Testis (tissue), 3 donors: ENCODE results near the gene SLC6A17. TPM values are rescaled to one million over a fixed set of nuclear protein-coding genes. Genes with fewer than 3 reads are reported as not detected.

ENCODE experiments used
- DNase-seq: peaks from one replicate; pipeline ENCODE4 v3.0.0-alpha.2; 2019
- H3K27ac ChIP-seq, 2 donors: fragments of 200-600 bp; sonication (generic); one replicate each; pipeline ENCODE4 v1.5.1; 2019
- H3K27me3 ChIP-seq: fragments of 200-600 bp; sonication (generic); one replicate; pipeline ENCODE4 v1.5.1; 2019
- H3K36me3 ChIP-seq: fragments of 200-600 bp; sonication (generic); one replicate; pipeline ENCODE4 v1.5.1; 2017; ENCODE audit warnings: low read depth; ENCODE audit errors: missing control alignments
- H3K4me1 ChIP-seq: fragments of 200-600 bp; sonication (generic); one replicate; pipeline ENCODE4 v1.5.1; 2019
- H3K4me3 ChIP-seq, 2 donors: fragments of 200-600 bp; sonication (generic); one replicate each; pipeline ENCODE4 v1.5.1; 2017 to 2019
- H3K9me3 ChIP-seq: fragments of 200-600 bp; sonication (generic); one replicate; pipeline ENCODE4 v1.5.1; 2017
- POLR2A ChIP-seq: fragments of 450-650 bp; IDR thresholded peaks from one replicate; pipeline ENCODE4 v1.6.1; 2017; ENCODE audit warnings: antibody characterized with exemption, mild to moderate bottlenecking, moderate library complexity
- WGBS, 2 donors: methylation state at CpG; one replicate each; pipeline ENCODE4 v1.1.5; 2018; 5-methylcytosine and 5-hydroxymethylcytosine counted together
- intact Hi-C: fragments of 100-400 bp; cut with DNase I; formaldehyde crosslinking; loops from one replicate; pipeline ENCODE4 v1.15.1; 2023; ENCODE audit warnings: low total_unique reads
- polyA plus RNA-seq: library from polyadenylated mRNA; stranded (reverse); fragments of 350-450 nt; fragmentation: Illumina TruSeq; extraction: RNeasy Lipid Tissue Mini Kit (QIAGEN cat#74804); gene quantifications from one replicate; pipeline ENCODE4 v1.2.3, GENCODE V29; 2014; ENCODE audit warnings: low read depth, low replicate concordance; ENCODE audit not compliant: insufficient read depth
- total RNA-seq, 2 donors: library from RNA; depleted of rRNA; stranded (reverse); fragments of >200 nt; gene quantifications; one replicate each; pipeline ENCODE4 v1.2.3, GENCODE V29; 2016
- TF ChIP-seq, protein P1 (sequence below), 3 experiments: fragments of 450-650 bp in 2 of 3; fragments of 200-600 bp in 1 of 3; sonication (generic) in 1 of 3; IDR thresholded peaks; one replicate each; pipeline ENCODE4 v1.5.1; 2016 to 2019; ENCODE audit warnings: antibody characterized with exemption in 3 of 3, mild to moderate bottlenecking in 2 of 3, moderate library complexity in 1 of 3

Gene SLC6A17
- total and polyA plus RNA-seq, 3 donors from 2014 or later: 3.6 to 5.3 (median 4.5) TPM

DNA sequence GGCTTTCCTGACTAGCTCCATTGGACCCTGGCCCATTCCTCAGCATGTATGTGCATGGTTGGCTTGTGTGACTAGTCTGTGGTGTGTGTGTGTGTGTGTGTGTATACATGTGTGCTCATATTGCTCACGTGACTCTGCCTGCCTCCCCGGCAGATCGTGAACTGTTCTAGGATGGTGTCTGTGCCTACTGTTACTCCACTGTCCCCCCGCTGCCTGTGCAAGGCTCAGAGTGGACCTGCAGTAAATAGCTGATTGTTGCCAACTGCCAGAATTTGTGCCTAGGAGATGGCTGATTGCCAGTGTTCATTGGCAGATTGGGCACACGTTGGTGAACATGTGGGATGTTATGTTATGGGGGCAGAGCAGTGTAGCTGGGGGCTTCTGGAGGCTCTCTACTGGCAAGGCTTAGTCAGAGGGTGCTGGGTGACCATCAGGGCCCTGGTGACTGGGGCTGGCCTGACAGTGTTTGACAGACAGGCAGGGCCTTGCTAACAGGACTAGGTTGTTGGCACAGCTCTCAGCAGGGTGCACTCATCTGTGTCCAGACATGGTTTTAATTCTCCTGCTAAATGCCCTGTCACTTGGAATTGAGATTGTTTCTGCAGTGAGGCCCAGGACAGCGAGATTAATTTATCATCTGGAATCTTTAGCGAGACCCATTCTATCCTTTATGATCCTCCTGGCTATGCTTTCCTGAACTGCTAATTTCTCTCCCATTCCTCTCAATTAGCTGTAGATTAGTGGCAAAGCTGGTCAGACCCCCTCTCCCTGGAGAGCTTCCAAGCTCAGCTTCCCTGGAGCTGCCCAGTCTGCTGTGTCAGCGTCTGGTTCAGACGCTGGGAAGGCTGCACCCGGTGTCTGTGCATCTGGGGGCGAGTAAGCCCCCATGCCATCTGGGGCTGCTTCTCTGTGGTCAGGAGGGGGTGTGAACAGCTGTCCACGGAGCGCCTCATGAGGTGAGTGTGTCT lies 20.8 kb downstream of the SLC6A17 start:
- Histone ChIP-seq H3K36me3 (no peaks in the 10 kb centered on the region), H3K27ac (no peak overlapping the region), H3K4me3 (no peak overlapping the region), H3K9me3 (no peaks in the 10 kb centered on the region), H3K4me1 (no peaks in the 10 kb centered on the region), H3K27me3 (no peaks in the 10 kb centered on the region)
- TF ChIP-seq POLR2A: no peak
- TF ChIP-seq, protein P1, sequence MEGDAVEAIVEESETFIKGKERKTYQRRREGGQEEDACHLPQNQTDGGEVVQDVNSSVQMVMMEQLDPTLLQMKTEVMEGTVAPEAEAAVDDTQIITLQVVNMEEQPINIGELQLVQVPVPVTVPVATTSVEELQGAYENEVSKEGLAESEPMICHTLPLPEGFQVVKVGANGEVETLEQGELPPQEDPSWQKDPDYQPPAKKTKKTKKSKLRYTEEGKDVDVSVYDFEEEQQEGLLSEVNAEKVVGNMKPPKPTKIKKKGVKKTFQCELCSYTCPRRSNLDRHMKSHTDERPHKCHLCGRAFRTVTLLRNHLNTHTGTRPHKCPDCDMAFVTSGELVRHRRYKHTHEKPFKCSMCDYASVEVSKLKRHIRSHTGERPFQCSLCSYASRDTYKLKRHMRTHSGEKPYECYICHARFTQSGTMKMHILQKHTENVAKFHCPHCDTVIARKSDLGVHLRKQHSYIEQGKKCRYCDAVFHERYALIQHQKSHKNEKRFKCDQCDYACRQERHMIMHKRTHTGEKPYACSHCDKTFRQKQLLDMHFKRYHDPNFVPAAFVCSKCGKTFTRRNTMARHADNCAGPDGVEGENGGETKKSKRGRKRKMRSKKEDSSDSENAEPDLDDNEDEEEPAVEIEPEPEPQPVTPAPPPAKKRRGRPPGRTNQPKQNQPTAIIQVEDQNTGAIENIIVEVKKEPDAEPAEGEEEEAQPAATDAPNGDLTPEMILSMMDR (IDR thresholded peaks at IDR 0.05): no peak
- DNase-seq: no peak
- WGBS, 2 donors: 65 to 70% methylated on average over 9 to 13 of the region's 13 CpGs
- intact Hi-C loops: no loop called here

DNA sequence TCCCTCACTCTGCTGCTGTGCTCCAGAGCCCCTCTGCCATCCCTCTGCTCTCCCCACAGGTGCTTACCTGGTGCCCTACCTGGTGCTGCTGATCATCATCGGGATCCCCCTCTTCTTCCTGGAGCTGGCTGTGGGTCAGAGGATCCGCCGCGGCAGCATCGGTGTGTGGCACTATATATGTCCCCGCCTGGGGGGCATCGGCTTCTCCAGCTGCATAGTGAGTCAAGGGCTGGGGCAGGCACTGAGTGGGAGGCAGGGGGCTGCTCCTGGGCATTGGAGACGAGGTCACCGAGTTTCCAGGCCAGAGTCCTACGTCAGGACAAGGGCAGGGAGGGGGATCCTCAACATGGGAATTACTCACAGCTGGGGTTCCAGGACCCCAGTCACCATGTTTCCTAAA lies 21.7 kb downstream of the SLC6A17 start:
- no peaks in the 10 kb centered on the region for H3K9me3 ChIP-seq
- 90% methylated on average over 10 of the region's 10 CpGs; no CpG with 5 or more reads in 1 of the 2 donors for WGBS, 2 donors
- no peaks in the 10 kb centered on the region for H3K36me3 ChIP-seq
- DNase-seq: no peak
- TF ChIP-seq, protein P1 (IDR thresholded peaks at IDR 0.05): no peak
- TF ChIP-seq POLR2A: no peak
- H3K27ac ChIP-seq: no peak overlapping the region
- intact Hi-C loops: no loop called here
- H3K4me1 ChIP-seq: no peaks in the 10 kb centered on the region
- no peaks in the 10 kb centered on the region for H3K27me3 ChIP-seq
- H3K4me3 ChIP-seq: no peak overlapping the region

DNA sequence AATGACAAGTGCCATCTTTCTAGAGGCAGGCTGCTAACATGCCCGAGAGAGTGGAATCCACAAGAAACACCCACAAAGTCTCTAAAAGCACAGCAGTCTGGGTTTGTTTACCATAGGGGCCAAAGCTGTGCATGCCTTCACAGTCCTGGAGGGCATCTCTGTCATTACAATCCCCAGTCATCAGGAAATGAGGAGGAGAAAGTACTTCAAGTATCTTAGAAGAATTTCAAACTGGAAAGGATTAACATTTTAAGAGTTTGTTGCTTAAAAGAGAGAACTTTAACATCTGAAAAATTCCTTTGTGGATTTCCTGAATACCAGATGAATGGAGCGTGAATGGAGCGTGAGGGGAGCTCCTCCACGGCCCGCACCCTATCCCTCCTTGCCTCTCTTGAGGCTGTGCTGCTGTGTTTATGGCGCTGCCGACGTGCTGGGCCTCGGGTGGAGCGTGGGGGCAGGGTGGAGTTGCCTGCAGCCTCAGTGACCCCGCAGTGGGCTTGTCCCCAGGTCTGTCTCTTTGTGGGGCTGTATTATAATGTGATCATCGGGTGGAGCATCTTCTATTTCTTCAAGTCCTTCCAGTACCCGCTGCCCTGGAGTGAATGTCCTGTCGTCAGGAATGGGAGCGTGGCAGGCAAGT lies 23.3 kb downstream of the SLC6A17 start:
- Histone ChIP-seq H3K27ac (no peak overlapping the region), H3K36me3 (no peaks in the 10 kb centered on the region), H3K4me3 (no peak overlapping the region), H3K27me3 (no peaks in the 10 kb centered on the region), H3K4me1 (no peaks in the 10 kb centered on the region), H3K9me3 (no peaks in the 10 kb centered on the region)
- intact Hi-C loops: no loop called here
- no peak for DNase-seq
- TF ChIP-seq, protein P1 (IDR thresholded peaks at IDR 0.05): no peak
- no peak for TF ChIP-seq POLR2A
- WGBS, 2 donors: 66 to 79% methylated on average over 13 of the region's 15 CpGs

DNA sequence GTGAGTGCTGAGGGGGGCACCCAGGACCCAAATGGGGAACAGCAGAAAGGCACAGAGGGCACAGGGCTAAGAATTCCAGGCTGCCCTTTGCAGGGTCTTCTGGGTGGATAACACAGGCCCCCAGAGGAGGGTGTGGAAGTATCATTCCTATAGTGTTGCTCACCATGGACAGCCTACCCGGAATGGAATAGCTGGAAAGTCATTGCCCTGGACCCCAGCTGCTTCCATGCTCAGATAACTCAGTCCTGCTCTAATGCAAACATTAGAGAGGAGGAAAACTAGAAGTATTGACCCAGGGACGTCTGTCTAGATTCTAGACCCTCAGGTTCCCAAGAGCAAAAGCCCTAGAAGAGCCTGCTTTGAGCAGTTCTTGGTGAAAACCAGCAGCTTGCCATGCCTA lies 24.7 kb downstream of the SLC6A17 start:
- H3K9me3 ChIP-seq: no peaks in the 10 kb centered on the region
- intact Hi-C loops: no loop called here
- no peaks in the 10 kb centered on the region for H3K27me3 ChIP-seq
- TF ChIP-seq, protein P1 (IDR thresholded peaks at IDR 0.05): no peak
- TF ChIP-seq POLR2A: no peak
- WGBS, 2 donors: 76 to 83% methylated on average over 2 of the region's 2 CpGs
- H3K27ac ChIP-seq: no peak overlapping the region
- DNase-seq: no peak
- no peak overlapping the region for H3K4me3 ChIP-seq
- H3K36me3 ChIP-seq: no peaks in the 10 kb centered on the region
- no peaks in the 10 kb centered on the region for H3K4me1 ChIP-seq
